Lower lobe of right lung (tissue), 2 donors: Measurements from ENCODE around the gene FAM118B. TPM values are rescaled to one million over a fixed set of nuclear protein-coding genes. Genes with fewer than 3 reads are reported as not detected.
A peak's percentile ranks its signal among the peaks of the same experiment; 100 is the strongest.

ENCODE experiments used
- ATAC-seq, 2 donors: fragments of 200-7000 bp; cut with Tn5 transposase; one replicate each; pipeline ENCODE4 v1.9.1; 2020 to 2022; ENCODE audit warnings: mild to moderate bottlenecking in 2 of 2, moderate library complexity in 2 of 2
- DNase-seq: peaks from one replicate; pipeline ENCODE4 v3.0.0-alpha.2; 2020
- H3K27ac ChIP-seq: fragments of 200-600 bp; one replicate; pipeline ENCODE4 v1.8.0; 2022
- H3K27me3 ChIP-seq: fragments of 200-600 bp; one replicate; pipeline ENCODE4 v1.8.0; 2022; ENCODE audit warnings: low read depth
- H3K36me3 ChIP-seq: fragments of 200-600 bp; one replicate; pipeline ENCODE4 v1.8.0; 2022; ENCODE audit warnings: mild to moderate bottlenecking
- H3K4me1 ChIP-seq: fragments of 200-600 bp; one replicate; pipeline ENCODE4 v1.8.0; 2022
- H3K4me3 ChIP-seq: fragments of 200-600 bp; one replicate; pipeline ENCODE4 v1.8.0; 2022; ENCODE audit warnings: mild to moderate bottlenecking
- H3K9me3 ChIP-seq: fragments of 200-600 bp; one replicate; pipeline ENCODE4 v1.8.0; 2022
- CTCF ChIP-seq: fragments of 200-600 bp; IDR thresholded peaks from one replicate; pipeline ENCODE4 v1.8.0; 2022; ENCODE audit warnings: antibody characterized with exemption, mild to moderate bottlenecking
- intact Hi-C: fragments of 100-400 bp; cut with DNase I; formaldehyde crosslinking; loops from one replicate; pipeline ENCODE4 v1.11.0; 2022
- total RNA-seq: library from RNA; stranded (reverse); fragmentation: NEBNext Ultra II Directional; extraction: Animal tissue kit (Norgen Biotek cat#: 25700); gene quantifications from one replicate; pipeline ENCODE4 v1.2.1, GENCODE V29; 2021
- donor health status: DM: no; HTN: yes; CAD: no; lungs with severe emphysema.

The FAM118B gene
- total RNA-seq, 1 donor from 2014 or later, result 35.2 TPM

GRCh38 chr11:126212089-126212660, 593 bp downstream of the FAM118B start:
- DNase-seq (no peak), ATAC-seq (no peak)
- Histone ChIP-seq H3K9me3 (no peaks in the 10 kb centered on the region), H3K4me3 (peak overlapping the region; percentile 75), H3K27ac (peak overlapping the region; percentile 78), H3K4me1 (peaks cover 36% of the 10 kb centered on the region), H3K36me3 (peaks cover 27% of the 10 kb centered on the region), H3K27me3 (no peaks in the 10 kb centered on the region)
- intact Hi-C loops, result no loop called here
- no peak for TF ChIP-seq CTCF

GRCh38 chr11:126214441-126214840, 2.9 kb downstream of the FAM118B start:
- peaks cover 4% of the 10 kb centered on the region for H3K36me3 ChIP-seq
- DNase-seq (no peak), ATAC-seq (no peak)
- peak overlapping the region; percentile 1 for H3K27ac ChIP-seq
- intact Hi-C loops, result no loop called here
- peak overlapping the region; percentile 10 for H3K4me3 ChIP-seq
- H3K27me3 ChIP-seq, result no peaks in the 10 kb centered on the region
- TF ChIP-seq CTCF, result no peak
- no peaks in the 10 kb centered on the region for H3K9me3 ChIP-seq
- H3K4me1 ChIP-seq, result peaks cover 36% of the 10 kb centered on the region

GRCh38 chr11:126214841-126215240, 3.3 kb downstream of the FAM118B start:
- ATAC-seq (peak in 1 of 2 donors; percentile 41), DNase-seq (no peak)
- Histone ChIP-seq H3K27me3 (no peaks in the 10 kb centered on the region), H3K4me1 (peaks cover 36% of the 10 kb centered on the region), H3K27ac (peak overlapping the region; percentile 1), H3K9me3 (no peaks in the 10 kb centered on the region), H3K36me3 (peaks cover under 1% of the 10 kb centered on the region), H3K4me3 (peak overlapping the region; percentile 10)
- no peak for TF ChIP-seq CTCF
- intact Hi-C loops, result no loop called here

GRCh38 chr11:126216526-126217305, 5.1 kb downstream of the FAM118B start:
- H3K9me3 ChIP-seq, result no peaks in the 10 kb centered on the region
- H3K36me3 ChIP-seq, result no peaks in the 10 kb centered on the region
- DNase-seq (no peak), ATAC-seq (no peak)
- intact Hi-C loops, result no loop called here
- no peaks in the 10 kb centered on the region for H3K27me3 ChIP-seq
- no peak overlapping the region for H3K4me3 ChIP-seq
- H3K27ac ChIP-seq, result no peak overlapping the region
- H3K4me1 ChIP-seq, result peaks cover 30% of the 10 kb centered on the region
- TF ChIP-seq CTCF, result no peak

- Histone ChIP-seq H3K4me1 (peaks cover 25% of the 10 kb centered on the region), H3K4me3 (no peak overlapping the region), H3K27me3 (no peaks in the 10 kb centered on the region), H3K9me3 (no peaks in the 10 kb centered on the region), H3K27ac (no peak overlapping the region), H3K36me3 (no peaks in the 10 kb centered on the region)
- no peak for DNase-seq
- intact Hi-C loops, result no loop called here
- no peak for TF ChIP-seq CTCF
- no peak for ATAC-seq
Measured at GRCh38 chr11:126217491-126217890, 5.9 kb downstream of the FAM118B start.
